Upper lobe of left lung (tissue), 6 donors: ENCODE results near the gene ZCCHC3. TPM values are rescaled to one million over a fixed set of nuclear protein-coding genes. Genes with fewer than 3 reads are reported as not detected.

Experiments used
- ATAC-seq, 2 donors: fragments of 200-7000 bp; cut with Tn5 transposase; one replicate each; pipeline ENCODE4 v1.9.1; 2022; ENCODE audit warnings: mild to moderate bottlenecking in 2 of 2, moderate library complexity in 2 of 2; ENCODE audit not compliant: low FRiP score in 2 of 2
- DNase-seq, 2 donors: peaks; one replicate each; pipeline ENCODE4 v3.0.0-alpha.2; 2019 to 2020
- H3K27ac ChIP-seq, 4 donors: fragments of 200-600 bp; sonication (generic); one replicate each; pipeline ENCODE4 v1.5.1; 2016 to 2019
- H3K27me3 ChIP-seq, 4 donors: fragments of 200-600 bp; sonication (generic); one replicate each; pipeline ENCODE4 v1.5.1; 2017 to 2019
- H3K36me3 ChIP-seq, 4 donors: fragments of 200-600 bp; sonication (generic); one replicate each; pipeline ENCODE4 v1.5.1; 2016 to 2019
- H3K4me1 ChIP-seq, 4 donors: fragments of 200-600 bp; sonication (generic); one replicate each; pipeline ENCODE4 v1.5.1; 2018 to 2019
- H3K4me3 ChIP-seq, 4 donors: fragments of 200-600 bp; sonication (generic); one replicate each; pipeline ENCODE4 v1.5.1; 2017 to 2019; ENCODE audit warnings: mild to moderate bottlenecking in 2 of 4, moderate library complexity in 1 of 4
- H3K9me3 ChIP-seq, 4 donors: fragments of 200-600 bp; sonication (generic); one replicate each; pipeline ENCODE4 v1.5.1; 2018 to 2019
- EP300 ChIP-seq, 4 donors: sonication (generic); formaldehyde crosslinking; IDR thresholded peaks; one replicate each; pipeline ENCODE4 v1.5.1; 2017; ENCODE audit warnings: antibody characterized with exemption in 4 of 4, control low read depth in 2 of 4
- POLR2A ChIP-seq, 4 donors: fragments of 450-650 bp; IDR thresholded peaks; one replicate each; pipeline ENCODE4 v1.5.1; 2016 to 2017; ENCODE audit warnings: antibody characterized with exemption in 4 of 4, mild to moderate bottlenecking in 2 of 4
- POLR2AphosphoS5 ChIP-seq, 2 donors: sonication (generic); formaldehyde crosslinking; IDR thresholded peaks; one replicate each; pipeline ENCODE4 v1.5.1; 2017; ENCODE audit warnings: antibody characterized with exemption in 2 of 2
- WGBS, 2 donors: methylation state at CpG; one replicate each; pipeline ENCODE4 v1.1.5; 2017 to 2018; 5-methylcytosine and 5-hydroxymethylcytosine counted together
- total RNA-seq, 6 donors: library from RNA; depleted of rRNA in 4 of 6; stranded (reverse); fragments of >200 nt in 4 of 6; gene quantifications; one replicate each; pipeline versions ENCODE4 v1.1.0 to v1.2.1, GENCODE V29; 2016 to 2021
- TF ChIP-seq, protein P1 (sequence below), 6 experiments: fragments of 450-650 bp in 4 of 6; fragments of 200-600 bp in 2 of 6; sonication (generic) in 2 of 6; IDR thresholded peaks; one replicate each; pipeline ENCODE4 v1.5.1; 2016 to 2019; ENCODE audit warnings: antibody characterized with exemption in 6 of 6
- donor health status: DM: no; HTN: no; CAD: no; lungs with moderate emphysema.
- donor health status: DM: no; HTN: yes; CAD: no; lungs with severe emphysema.

Gene ZCCHC3
- total RNA-seq, 6 donors from 2014 or later: 14.2 to 18.5 (median 17.3) TPM

DNA sequence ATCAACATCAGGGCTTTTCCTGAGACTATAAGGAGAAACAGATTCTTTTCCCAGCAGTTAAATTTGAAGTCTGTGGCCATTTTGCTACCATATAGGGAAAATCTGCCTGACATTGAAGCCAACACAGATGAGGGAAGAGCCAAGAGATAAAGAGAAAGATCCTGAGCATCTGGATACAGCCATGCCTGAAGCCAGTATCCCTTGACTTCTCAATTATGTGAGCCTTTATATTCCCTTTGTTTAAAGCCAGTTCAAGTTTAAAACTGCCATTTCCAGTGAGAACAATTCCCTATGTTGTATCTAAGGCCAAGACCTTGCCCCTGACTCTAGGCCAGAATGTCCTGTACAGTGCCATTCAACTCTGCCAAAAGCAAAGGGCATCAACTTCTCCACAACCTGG is 45.7 kb downstream of the ZCCHC3 start:
- Histone ChIP-seq H3K27ac (no peak overlapping the region), H3K9me3 (no peaks in the 10 kb centered on the region), H3K4me3 (no peak overlapping the region), H3K36me3 (no peaks in the 10 kb centered on the region), H3K27me3 (no peaks in the 10 kb centered on the region), H3K4me1 (peaks cover 12 to 23% (median 19%) of the 10 kb centered on the region in 4 donors)
- TF ChIP-seq POLR2AphosphoS5 (IDR thresholded peaks at IDR 0.05) (no peak), EP300 (IDR thresholded peaks at IDR 0.05) (no peak), POLR2A (IDR thresholded peaks at IDR 0.05) (no peak)
- TF ChIP-seq, protein P1, sequence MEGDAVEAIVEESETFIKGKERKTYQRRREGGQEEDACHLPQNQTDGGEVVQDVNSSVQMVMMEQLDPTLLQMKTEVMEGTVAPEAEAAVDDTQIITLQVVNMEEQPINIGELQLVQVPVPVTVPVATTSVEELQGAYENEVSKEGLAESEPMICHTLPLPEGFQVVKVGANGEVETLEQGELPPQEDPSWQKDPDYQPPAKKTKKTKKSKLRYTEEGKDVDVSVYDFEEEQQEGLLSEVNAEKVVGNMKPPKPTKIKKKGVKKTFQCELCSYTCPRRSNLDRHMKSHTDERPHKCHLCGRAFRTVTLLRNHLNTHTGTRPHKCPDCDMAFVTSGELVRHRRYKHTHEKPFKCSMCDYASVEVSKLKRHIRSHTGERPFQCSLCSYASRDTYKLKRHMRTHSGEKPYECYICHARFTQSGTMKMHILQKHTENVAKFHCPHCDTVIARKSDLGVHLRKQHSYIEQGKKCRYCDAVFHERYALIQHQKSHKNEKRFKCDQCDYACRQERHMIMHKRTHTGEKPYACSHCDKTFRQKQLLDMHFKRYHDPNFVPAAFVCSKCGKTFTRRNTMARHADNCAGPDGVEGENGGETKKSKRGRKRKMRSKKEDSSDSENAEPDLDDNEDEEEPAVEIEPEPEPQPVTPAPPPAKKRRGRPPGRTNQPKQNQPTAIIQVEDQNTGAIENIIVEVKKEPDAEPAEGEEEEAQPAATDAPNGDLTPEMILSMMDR (IDR thresholded peaks at IDR 0.05): no peak
- no peak for ATAC-seq
- DNase-seq: no peak

- no peak for TF ChIP-seq POLR2AphosphoS5 (IDR thresholded peaks at IDR 0.05)
- TF ChIP-seq, protein P1 (IDR thresholded peaks at IDR 0.05): no peak
- no peak for TF ChIP-seq EP300 (IDR thresholded peaks at IDR 0.05)
- no peak for TF ChIP-seq POLR2A (IDR thresholded peaks at IDR 0.05)
- ATAC-seq (no peak), DNase-seq (no peak)
- Histone ChIP-seq H3K9me3 (no peaks in the 10 kb centered on the region), H3K36me3 (peaks cover 0 to 5% (median 2%) of the 10 kb centered on the region in 4 donors), H3K27me3 (no peaks in the 10 kb centered on the region), H3K27ac (peak overlapping the region; percentile 88 to 95 (median 92)), H3K4me1 (peaks cover 18 to 35% (median 23%) of the 10 kb centered on the region in 4 donors), H3K4me3 (peak overlapping the region; percentile 68 to 95 (median 85))
- 72 to 76% methylated on average over 9 of the region's 9 CpGs for WGBS, 2 donors
Observed at GRCh38 chr20:346033-346639, 48.8 kb downstream of the ZCCHC3 start.

DNA sequence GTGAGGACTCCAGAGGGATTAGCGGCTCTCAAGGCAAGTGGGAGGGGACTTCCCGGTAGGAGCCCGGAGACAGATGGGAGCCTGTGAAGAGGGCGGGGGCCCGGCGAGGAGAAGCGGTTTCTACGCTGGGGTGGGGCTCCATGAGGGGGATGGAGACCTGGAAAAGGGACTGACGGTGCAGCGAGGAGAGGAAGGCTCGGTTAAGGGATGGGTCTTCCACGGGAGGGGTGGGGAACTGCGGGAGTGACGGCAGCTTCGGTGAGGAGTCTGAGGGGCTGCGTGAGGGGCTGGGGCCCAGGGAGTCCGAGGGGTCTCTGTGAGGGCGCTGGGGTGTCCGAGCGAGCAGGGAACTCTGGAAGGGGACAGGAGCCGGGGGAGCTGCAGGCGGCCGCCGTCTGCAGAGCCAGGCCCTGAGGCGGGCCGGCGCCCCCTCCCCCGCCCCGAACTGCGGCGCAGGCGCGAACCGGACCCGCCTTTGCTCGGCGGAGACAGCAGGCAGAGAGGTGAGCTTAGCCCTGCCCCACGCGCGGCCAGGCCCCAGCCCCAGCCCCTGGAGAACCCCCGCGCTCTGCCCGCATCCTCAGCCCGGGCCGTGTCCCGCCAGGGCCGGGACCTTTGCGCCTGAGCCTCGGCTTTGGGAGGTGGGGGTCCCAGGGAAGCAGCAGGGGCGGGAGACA is 49.4 kb downstream of the ZCCHC3 start, which contains the start of gene NRSN2:
NRSN2 (plus strand) TSS at position 472 of the 677 bp plus-strand sequence. CDS start 2,533 bp downstream, outside the sequence.
- 2 to 10% methylated on average over 29 to 32 of the region's 50 CpGs for WGBS, 2 donors
- H3K36me3 ChIP-seq: peaks cover 0 to 5% (median 2%) of the 10 kb centered on the region in 4 donors
- peak; percentile 73 to 93 for DNase-seq

DNA sequence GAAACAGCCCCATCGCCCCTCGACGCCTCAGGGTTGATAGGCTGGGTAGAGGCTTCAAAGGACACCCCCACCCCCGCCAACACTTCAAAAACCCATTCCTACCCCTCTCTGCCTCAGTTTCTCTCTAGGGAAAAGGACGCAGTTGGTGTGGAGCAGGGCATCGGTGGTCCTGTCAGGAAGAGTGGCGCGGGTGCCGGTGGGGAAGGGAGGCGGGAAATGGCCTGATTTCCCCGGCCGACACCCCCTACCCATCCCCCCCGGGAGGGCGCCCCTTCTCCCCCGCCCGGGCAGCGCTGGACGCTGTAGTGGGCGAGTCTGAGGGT is 49.9 kb downstream of the ZCCHC3 start:
- peaks cover 18 to 35% (median 23%) of the 10 kb centered on the region in 4 donors for H3K4me1 ChIP-seq
- ATAC-seq (no peak), DNase-seq (no peak)
- H3K27ac ChIP-seq: peak overlapping the region; percentile 88 to 95 (median 92)
- TF ChIP-seq, protein P1 (IDR thresholded peaks at IDR 0.05): no peak
- TF ChIP-seq POLR2A (IDR thresholded peaks at IDR 0.05): no peak
- no peak for TF ChIP-seq POLR2AphosphoS5 (IDR thresholded peaks at IDR 0.05)
- TF ChIP-seq EP300 (IDR thresholded peaks at IDR 0.05): no peak
- H3K27me3 ChIP-seq: no peaks in the 10 kb centered on the region
- peaks cover 0 to 5% (median 2%) of the 10 kb centered on the region in 4 donors for H3K36me3 ChIP-seq
- peak overlapping the region; percentile 68 to 95 (median 85) for H3K4me3 ChIP-seq
- no peaks in the 10 kb centered on the region for H3K9me3 ChIP-seq
- WGBS, 2 donors: 0% methylated on average over 2 to 19 of the region's 19 CpGs

More for the DNA sequence above, 49.4 kb downstream of the ZCCHC3 start, which contains the start of gene NRSN2:
- ATAC-seq: peak; percentile 78 to 83
- Histone ChIP-seq H3K27me3 (no peaks in the 10 kb centered on the region), H3K9me3 (no peaks in the 10 kb centered on the region), H3K4me1 (peaks cover 18 to 35% (median 23%) of the 10 kb centered on the region in 4 donors), H3K4me3 (peak within 1 kb of the TSS; percentile 68 to 95 (median 85)), H3K27ac (peak within 1 kb of the TSS; percentile 88 to 95 (median 92))
- TF ChIP-seq, protein P1 (IDR thresholded peaks at IDR 0.05): no peak
- TF ChIP-seq POLR2A (IDR thresholded peaks at IDR 0.05) (peak in 2 of 4 donors; percentile 42 to 50), POLR2AphosphoS5 (IDR thresholded peaks at IDR 0.05) (peak; percentile 23 to 61), EP300 (IDR thresholded peaks at IDR 0.05) (no peak)
